Thyroid gland (tissue), 4 donors: ENCODE measurements around the gene OR13A1.

Experiments used
- POLR2A ChIP-seq, 2 donors: fragments of 450-650 bp; IDR thresholded peaks; one replicate each; pipeline ENCODE4 v1.6.1; 2017; ENCODE audit warnings: antibody characterized with exemption in 2 of 2, mild to moderate bottlenecking in 2 of 2, moderate library complexity in 1 of 2
- TF ChIP-seq, protein P1 (sequence below), 6 experiments: fragments of 200-600 bp in 3 of 6; fragments of 450-650 bp in 3 of 6; sonication (generic) in 3 of 6; IDR thresholded peaks; one replicate each; pipeline ENCODE4 v1.5.1; 2016 to 2019; ENCODE audit warnings: antibody characterized with exemption in 6 of 6, mild to moderate bottlenecking in 2 of 6, inconsistent platforms in 1 of 6, moderate library complexity in 1 of 6

DNA sequence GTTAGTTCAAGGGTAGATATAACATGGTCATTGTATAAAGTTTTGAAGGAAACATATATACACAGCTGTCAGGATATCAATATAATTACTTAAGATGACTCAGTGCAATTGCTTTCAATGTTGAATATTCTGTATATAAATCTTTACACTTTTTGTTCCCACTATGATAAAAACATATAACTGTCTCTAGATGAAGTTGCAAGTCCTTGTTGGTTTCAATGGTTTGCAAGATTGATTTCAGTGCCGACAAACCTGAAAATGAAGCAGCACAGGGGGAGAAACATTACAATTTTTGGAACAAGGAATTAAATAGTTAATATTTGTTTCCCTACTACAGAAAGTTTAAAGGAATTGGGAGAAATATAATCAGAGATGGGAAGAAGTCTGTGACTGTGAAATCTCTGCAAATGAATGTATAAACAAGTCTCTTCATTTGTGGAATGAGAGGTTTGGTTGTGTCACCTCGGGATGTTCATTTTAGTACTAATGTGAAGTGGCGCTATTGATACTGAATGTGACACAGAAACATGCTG lies 54.1 kb downstream of the OR13A1 start:
- TF ChIP-seq POLR2A (IDR thresholded peaks at IDR 0.05) = no peak
- TF ChIP-seq, protein P1, sequence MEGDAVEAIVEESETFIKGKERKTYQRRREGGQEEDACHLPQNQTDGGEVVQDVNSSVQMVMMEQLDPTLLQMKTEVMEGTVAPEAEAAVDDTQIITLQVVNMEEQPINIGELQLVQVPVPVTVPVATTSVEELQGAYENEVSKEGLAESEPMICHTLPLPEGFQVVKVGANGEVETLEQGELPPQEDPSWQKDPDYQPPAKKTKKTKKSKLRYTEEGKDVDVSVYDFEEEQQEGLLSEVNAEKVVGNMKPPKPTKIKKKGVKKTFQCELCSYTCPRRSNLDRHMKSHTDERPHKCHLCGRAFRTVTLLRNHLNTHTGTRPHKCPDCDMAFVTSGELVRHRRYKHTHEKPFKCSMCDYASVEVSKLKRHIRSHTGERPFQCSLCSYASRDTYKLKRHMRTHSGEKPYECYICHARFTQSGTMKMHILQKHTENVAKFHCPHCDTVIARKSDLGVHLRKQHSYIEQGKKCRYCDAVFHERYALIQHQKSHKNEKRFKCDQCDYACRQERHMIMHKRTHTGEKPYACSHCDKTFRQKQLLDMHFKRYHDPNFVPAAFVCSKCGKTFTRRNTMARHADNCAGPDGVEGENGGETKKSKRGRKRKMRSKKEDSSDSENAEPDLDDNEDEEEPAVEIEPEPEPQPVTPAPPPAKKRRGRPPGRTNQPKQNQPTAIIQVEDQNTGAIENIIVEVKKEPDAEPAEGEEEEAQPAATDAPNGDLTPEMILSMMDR (IDR thresholded peaks at IDR 0.05) = no peak
